Natural killer cell (primary cell): Measurements from ENCODE around the gene CSNK1G3. TPM values are rescaled to one million over a fixed set of nuclear protein-coding genes. Genes with fewer than 3 reads are reported as not detected.
A peak's percentile ranks its signal among the peaks of the same experiment; 100 is the strongest.

Source experiments
- ATAC-seq, 3 donors: fragments of 150-1000 bp in 2 of 3; fragments of 200-7000 bp in 1 of 3; cut with Tn5 transposase; 1 replicate in 1 of 3; 2 replicates in 2 of 3; pipeline ENCODE4 v1.10.0; 2021; ENCODE audit warnings: mild to moderate bottlenecking in 2 of 3, moderate library complexity in 2 of 3
- DNase-seq, 2 donors: peaks; one replicate each; pipeline versions ENCODE4 v3.0.0 to v3.0.0-alpha.2; 2013 to 2021; ENCODE audit warnings: mixed read lengths in 1 of 2
- H3K27ac ChIP-seq: one replicate; pipeline ENCODE4 v1.5.1; 2013; ENCODE audit warnings: mild to moderate bottlenecking, low read length
- H3K27me3 ChIP-seq: one replicate; pipeline ENCODE4 v1.6.1; 2013; ENCODE audit warnings: low read length; ENCODE audit not compliant: control insufficient read depth, insufficient read depth
- H3K36me3 ChIP-seq: one replicate; pipeline ENCODE4 v1.6.1; 2013; ENCODE audit warnings: low read length; ENCODE audit not compliant: control insufficient read depth, insufficient read depth
- H3K4me1 ChIP-seq: one replicate; pipeline ENCODE4 v1.6.1; 2013; ENCODE audit warnings: low read length; ENCODE audit not compliant: control insufficient read depth, insufficient read depth
- H3K4me3 ChIP-seq: one replicate; pipeline ENCODE4 v1.5.1; 2013; ENCODE audit warnings: low read length
- H3K9me3 ChIP-seq: one replicate; pipeline ENCODE4 v1.6.1; 2013; ENCODE audit warnings: low read length; ENCODE audit not compliant: control insufficient read depth, insufficient read depth
- H3K27ac Mint-ChIP-seq, 2 donors: one replicate each; pipeline ENCODE4 v1.8.0; 2022; ENCODE audit warnings: mild to moderate bottlenecking in 2 of 2, mixed read lengths in 2 of 2, moderate library complexity in 1 of 2
- H3K27me3 Mint-ChIP-seq, 2 donors: one replicate each; pipeline ENCODE4 v1.8.0; 2022; ENCODE audit warnings: low read depth in 2 of 2, mixed read lengths in 2 of 2
- H3K36me3 Mint-ChIP-seq: one replicate; pipeline ENCODE4 v1.8.0; 2022; ENCODE audit warnings: mixed read lengths
- H3K4me1 Mint-ChIP-seq, 2 donors: one replicate each; pipeline ENCODE4 v1.8.0; 2022; ENCODE audit warnings: mixed read lengths in 2 of 2
- H3K4me3 Mint-ChIP-seq: one replicate; pipeline ENCODE4 v1.8.0; 2022; ENCODE audit warnings: mild to moderate bottlenecking, moderate library complexity, mixed read lengths
- H3K9me3 Mint-ChIP-seq, 2 donors: one replicate each; pipeline ENCODE4 v1.8.0; 2022; ENCODE audit warnings: mixed read lengths in 2 of 2
- CTCF ChIP-seq: fragments of 200-600 bp; IDR thresholded peaks from one replicate; pipeline ENCODE4 v1.8.0; 2022; ENCODE audit warnings: antibody characterized with exemption
- WGBS: methylation state at CpG from one replicate; pipeline ENCODE4 v1.1.7; 2013; ENCODE audit warnings: missing lambda C conversion rate; ENCODE audit not compliant: insufficient coverage; 5-methylcytosine and 5-hydroxymethylcytosine counted together
- intact Hi-C: fragments of 100-400 bp; cut with micrococcal nuclease; formaldehyde crosslinking; loops from one replicate; pipeline ENCODE4 v1.14.2; 2022
- total RNA-seq, 4 donors: library from RNA; stranded (reverse); fragments of 120-200 nt in 1 of 4; gene quantifications; one replicate each; pipeline versions ENCODE4 v1.2.3 to v1.2.4, GENCODE V29; 2013 to 2022

Gene CSNK1G3
- total RNA-seq, 3 donors from 2014 or later (not counting 1 experiment from before 2014, with no cell fraction given), result 96.7 to 111 (median 101) TPM

- peak; percentile 81 to 88 (median 84) for ATAC-seq
- Mint-ChIP-seq H3K4me1 (no peaks in the 10 kb centered on the region), H3K27ac (peak overlapping the region; percentile 37 to 61), H3K9me3 (no peaks in the 10 kb centered on the region), H3K36me3 (no peaks in the 10 kb centered on the region), H3K4me3 (no peak overlapping the region), H3K27me3 (no peaks in the 10 kb centered on the region)
- H3K27ac ChIP-seq, result no peak overlapping the region
- no peaks in the 10 kb centered on the region for H3K4me1 ChIP-seq
- H3K9me3 ChIP-seq, result no peaks in the 10 kb centered on the region
- peak in 1 of 2 donors; percentile 82 for DNase-seq
- no peak overlapping the region for H3K4me3 ChIP-seq
- WGBS, result 95% methylated on average over 2 of the region's 5 CpGs
- intact Hi-C loops, result loop anchor here (1.0 to 5.0 kb wide), 3 partner anchors 188 to 714 kb away; partner anchors contain the start of gene CEP120
- peak; percentile 100 for TF ChIP-seq CTCF
- H3K27me3 ChIP-seq, result no peaks in the 10 kb centered on the region
- H3K36me3 ChIP-seq, result peaks cover 37% of the 10 kb centered on the region
These were observed 98.9 kb downstream of the CSNK1G3 start for GRCh38 chr5:123610665-123611405.

- no peak overlapping the region for H3K4me3 ChIP-seq
- intact Hi-C loops, result loop anchor here (1.0 to 5.0 kb wide), 3 partner anchors 188 to 715 kb away; partner anchors contain the start of gene CEP120
- H3K27ac ChIP-seq, result no peak overlapping the region
- Mint-ChIP-seq H3K36me3 (no peaks in the 10 kb centered on the region), H3K27me3 (no peaks in the 10 kb centered on the region), H3K4me3 (no peak overlapping the region), H3K27ac (no peak overlapping the region), H3K9me3 (no peaks in the 10 kb centered on the region), H3K4me1 (no peaks in the 10 kb centered on the region)
- no peaks in the 10 kb centered on the region for H3K4me1 ChIP-seq
- H3K36me3 ChIP-seq, result peaks cover 37% of the 10 kb centered on the region
- TF ChIP-seq CTCF, result peak; percentile 30
- no peaks in the 10 kb centered on the region for H3K27me3 ChIP-seq
- ATAC-seq, result no peak
- no CpG with 5 or more reads among the region's 1 CpG for WGBS
- no peaks in the 10 kb centered on the region for H3K9me3 ChIP-seq
- DNase-seq, result no peak
These were observed 99.4 kb downstream of the CSNK1G3 start for GRCh38 chr5:123611406-123611709.

DNA sequence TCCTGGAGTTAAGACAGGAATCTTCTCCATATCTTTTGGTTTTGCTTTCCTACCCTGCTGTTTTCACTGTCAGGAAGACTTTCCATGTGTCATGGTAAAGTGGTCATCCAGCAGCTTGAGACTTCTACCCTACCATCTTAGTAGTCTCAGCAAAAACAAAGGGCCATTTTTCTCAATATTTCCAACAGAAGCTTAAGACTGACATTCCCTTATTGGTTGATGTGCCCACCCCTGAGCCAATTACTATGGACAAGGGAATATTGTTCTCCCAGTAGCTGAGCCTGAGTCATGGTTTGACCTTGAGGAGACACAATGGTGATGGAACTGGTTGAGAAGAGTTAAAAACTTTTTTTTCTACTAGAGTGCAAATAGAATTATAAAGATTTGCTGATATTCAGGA, 105.6 kb downstream of the CSNK1G3 start:
- intact Hi-C loops, result no loop called here
- Mint-ChIP-seq H3K4me3 (no peak overlapping the region), H3K36me3 (no peaks in the 10 kb centered on the region), H3K9me3 (no peaks in the 10 kb centered on the region), H3K27ac (no peak overlapping the region), H3K4me1 (peaks cover 4% of the 10 kb centered on the region in 2 donors), H3K27me3 (no peaks in the 10 kb centered on the region)
- no peaks in the 10 kb centered on the region for H3K9me3 ChIP-seq
- H3K27ac ChIP-seq, result no peak overlapping the region
- no peak overlapping the region for H3K4me3 ChIP-seq
- ATAC-seq (no peak), DNase-seq (no peak)
- H3K27me3 ChIP-seq, result no peaks in the 10 kb centered on the region
- TF ChIP-seq CTCF, result no peak
- peaks cover 19% of the 10 kb centered on the region for H3K36me3 ChIP-seq
- no peaks in the 10 kb centered on the region for H3K4me1 ChIP-seq

DNA sequence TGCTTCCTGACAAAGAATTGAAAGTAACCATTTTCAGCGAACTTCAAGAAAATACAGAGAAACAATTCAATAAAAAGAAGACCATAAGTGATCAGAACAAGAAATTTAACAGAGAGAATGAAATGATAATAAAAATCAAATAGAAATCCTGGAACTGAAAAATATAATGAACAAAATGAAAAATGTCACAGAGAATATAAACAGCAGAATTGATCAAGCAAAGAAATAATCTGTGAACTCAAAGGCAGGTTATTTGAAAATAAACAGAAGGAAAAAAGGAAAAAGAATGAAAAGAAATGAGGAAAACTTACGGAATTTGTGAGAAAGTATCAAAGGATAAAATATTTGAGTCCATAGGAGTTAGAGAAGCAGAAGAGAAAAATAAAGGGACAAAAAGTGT, 114.1 kb downstream of the CSNK1G3 start:
- Histone ChIP-seq H3K36me3 (no peaks in the 10 kb centered on the region), H3K27me3 (peaks cover under 1% of the 10 kb centered on the region), H3K9me3 (peaks cover 18% of the 10 kb centered on the region), H3K4me1 (no peaks in the 10 kb centered on the region), H3K27ac (no peak overlapping the region), H3K4me3 (no peak overlapping the region)
- DNase-seq (no peak), ATAC-seq (no peak)
- no peak overlapping the region for H3K27ac Mint-ChIP-seq
- peaks cover 4% of the 10 kb centered on the region in 2 donors for H3K4me1 Mint-ChIP-seq
- no peak overlapping the region for H3K4me3 Mint-ChIP-seq
- no peak for TF ChIP-seq CTCF
- H3K36me3 Mint-ChIP-seq, result peaks cover 40% of the 10 kb centered on the region
- 89% methylated on average over 1 of the region's 2 CpGs for WGBS
- peaks cover 15 to 18% of the 10 kb centered on the region in 2 donors for H3K9me3 Mint-ChIP-seq
- H3K27me3 Mint-ChIP-seq, result peaks cover 0 to 15% of the 10 kb centered on the region in 2 donors
- intact Hi-C loops, result no loop called here
